HCT116 (cell line): ENCODE measurements around the gene CAPN10.

Source experiments
- CEBPB ChIP-seq: IDR thresholded peaks from 2 replicates; pipeline ENCODE4 v1.6.1; 2012; ENCODE audit warnings: low read depth
- CTCF ChIP-seq, 3 experiments: fragments of 200-600 bp in 1 of 3; sonication (generic) in 1 of 3; IDR thresholded peaks in 2 of 3; conservative IDR thresholded peaks in 1 of 3; 2 replicates each; pipeline ENCODE4 v1.5.1; 2012 to 2017; ENCODE audit warnings: low read depth in 2 of 3, low read length in 2 of 3, antibody characterized with exemption in 1 of 3, borderline replicate concordance in 1 of 3, control low read depth in 1 of 3, mild to moderate bottlenecking in 1 of 3, mixed read lengths in 1 of 3, mixed run types in 1 of 3, moderate library complexity in 1 of 3; ENCODE audit not compliant: insufficient read depth in 1 of 3
- POLR2AphosphoS5 ChIP-seq: IDR thresholded peaks from 2 replicates; pipeline ENCODE4 v1.6.1; 2011; ENCODE audit warnings: mild to moderate bottlenecking, low read depth, low read length, moderate library complexity
- RAD21 ChIP-seq: IDR thresholded peaks from 2 replicates; pipeline ENCODE4 v1.6.1; 2012; ENCODE audit warnings: low read depth, mild to moderate bottlenecking
- REST ChIP-seq: IDR thresholded peaks from 2 replicates; pipeline ENCODE4 v1.6.1; 2012; ENCODE audit warnings: low read depth
- SRF ChIP-seq: IDR thresholded peaks from 2 replicates; pipeline ENCODE4 v1.6.1; 2012; ENCODE audit warnings: low read depth

- TF ChIP-seq SRF = no peak
- no peak for TF ChIP-seq REST
- no peak for TF ChIP-seq CEBPB
- no peak for TF ChIP-seq POLR2AphosphoS5
- no peak for TF ChIP-seq CTCF (IDR thresholded peaks at IDR 0.05 in 2 of 3, conservative IDR thresholded peaks at IDR 0.05 in 1 of 3; ENCODE audit: borderline replicate concordance in 1 of 3, insufficient read depth in 1 of 3, low read depth in 2 of 3, low read length in 2 of 3)
- TF ChIP-seq RAD21 = no peak
Measured at GRCh38 chr2:240559286-240559685, 27.2 kb upstream of the CAPN10 start.
